Measurements from ENCODE around the gene PTP4A1. TPM values are rescaled to one million over a fixed set of nuclear protein-coding genes. Genes with fewer than 3 reads are reported as not detected.

The PTP4A1 gene
- total RNA-seq, 1 experiment from 2014 or later = 80.1 TPM

DNA sequence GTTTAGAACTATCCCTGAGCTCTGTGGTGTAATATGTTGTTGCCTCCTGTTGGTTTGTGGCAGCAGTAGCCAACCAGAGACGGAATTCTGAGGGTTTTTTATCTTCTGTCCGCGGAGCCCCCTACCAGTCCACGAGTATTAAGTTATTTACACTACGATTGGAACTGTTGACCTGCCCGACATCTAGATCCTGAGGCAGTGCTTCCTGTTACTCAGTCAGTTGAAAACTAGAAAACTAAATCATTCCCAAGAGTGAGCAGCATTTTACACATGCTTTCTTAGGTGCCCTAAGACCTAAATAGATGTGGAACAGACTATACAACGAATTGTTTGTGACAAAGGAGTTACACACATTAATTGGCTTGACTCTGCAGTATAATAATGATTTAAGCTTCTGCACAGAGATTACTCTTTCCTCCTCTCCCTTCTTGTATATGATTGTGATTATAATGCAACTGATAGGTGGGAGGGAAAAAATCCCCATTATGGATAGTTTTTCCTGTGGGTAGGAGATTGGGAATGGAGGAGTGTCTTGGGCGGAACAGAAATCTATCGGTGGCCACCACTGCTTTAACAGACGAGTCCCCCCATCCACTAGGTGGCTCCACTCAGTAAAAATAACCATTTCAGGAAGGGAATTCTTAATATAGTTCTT, 1.7 kb downstream of the PTP4A1 start:
- TSS peak; percentile 41 for BruUV-seq (replicated peaks)
- Histone ChIP-seq H3K4me1 (ENCODE audit: insufficient read depth, low read length, poor library complexity, severe bottlenecking) (peaks cover 11% of the 10 kb centered on the region), H3K4me3 (ENCODE audit: low read depth, low read length, poor library complexity, severe bottlenecking) (peak overlapping the region; percentile 94), H3K9me3 (ENCODE audit: low read depth, low read length, poor library complexity, severe bottlenecking) (no peaks in the 10 kb centered on the region), H3K27me3 (replicated peaks; ENCODE audit: insufficient read depth, low read depth, low read length, poor library complexity) (no peaks in the 10 kb centered on the region), H3K27ac (ENCODE audit: low read depth, low read length, poor library complexity, severe bottlenecking) (peak overlapping the region; percentile 98), H3K36me3 (ENCODE audit: insufficient read depth, low read length, poor library complexity, severe bottlenecking) (peaks cover 30% of the 10 kb centered on the region)
- peak; percentile 85 for DNase-seq (ENCODE audit: low spot score)
- CTCF ChIA-PET = interaction anchor here (0.6 to 1.5 kb wide), 2 partner anchors 185 to 191 kb away, joined by 3 to 6 read pairs; no protein-coding TSS in a partner anchor
- TF ChIP-seq EZH2 (IDR thresholded peaks at IDR 0.05; ENCODE audit: borderline replicate concordance, low read depth, low read length, poor library complexity, severe bottlenecking) = no peak
- TF ChIP-seq, protein P1, sequence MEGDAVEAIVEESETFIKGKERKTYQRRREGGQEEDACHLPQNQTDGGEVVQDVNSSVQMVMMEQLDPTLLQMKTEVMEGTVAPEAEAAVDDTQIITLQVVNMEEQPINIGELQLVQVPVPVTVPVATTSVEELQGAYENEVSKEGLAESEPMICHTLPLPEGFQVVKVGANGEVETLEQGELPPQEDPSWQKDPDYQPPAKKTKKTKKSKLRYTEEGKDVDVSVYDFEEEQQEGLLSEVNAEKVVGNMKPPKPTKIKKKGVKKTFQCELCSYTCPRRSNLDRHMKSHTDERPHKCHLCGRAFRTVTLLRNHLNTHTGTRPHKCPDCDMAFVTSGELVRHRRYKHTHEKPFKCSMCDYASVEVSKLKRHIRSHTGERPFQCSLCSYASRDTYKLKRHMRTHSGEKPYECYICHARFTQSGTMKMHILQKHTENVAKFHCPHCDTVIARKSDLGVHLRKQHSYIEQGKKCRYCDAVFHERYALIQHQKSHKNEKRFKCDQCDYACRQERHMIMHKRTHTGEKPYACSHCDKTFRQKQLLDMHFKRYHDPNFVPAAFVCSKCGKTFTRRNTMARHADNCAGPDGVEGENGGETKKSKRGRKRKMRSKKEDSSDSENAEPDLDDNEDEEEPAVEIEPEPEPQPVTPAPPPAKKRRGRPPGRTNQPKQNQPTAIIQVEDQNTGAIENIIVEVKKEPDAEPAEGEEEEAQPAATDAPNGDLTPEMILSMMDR (conservative IDR thresholded peaks at IDR 0.05; ENCODE audit: low read depth, low read length) = peak; percentile 72
- POLR2A ChIA-PET (ENCODE audit: low non-redundant PET) = no interaction called here
- intact Hi-C loops (cut with micrococcal nuclease; ENCODE audit: unreplicated experiment) = loop anchor here (5.0 kb wide), 2 partner anchors 228 to 267 kb away; no protein-coding TSS in a partner anchor

- H3K27me3 ChIP-seq (replicated peaks; ENCODE audit: insufficient read depth, low read depth, low read length, poor library complexity) = no peaks in the 10 kb centered on the region
- TF ChIP-seq, protein P1 (conservative IDR thresholded peaks at IDR 0.05; ENCODE audit: low read depth, low read length) = no peak
- TF ChIP-seq EZH2 (IDR thresholded peaks at IDR 0.05; ENCODE audit: borderline replicate concordance, low read depth, low read length, poor library complexity, severe bottlenecking) = no peak
- intact Hi-C loops (cut with micrococcal nuclease; ENCODE audit: unreplicated experiment) = loop anchor here (5.0 kb wide), 2 partner anchors 228 to 267 kb away; no protein-coding TSS in a partner anchor
Measured at GRCh38 chr6:63574554-63574900, 2.2 kb downstream of the PTP4A1 start.

DNA sequence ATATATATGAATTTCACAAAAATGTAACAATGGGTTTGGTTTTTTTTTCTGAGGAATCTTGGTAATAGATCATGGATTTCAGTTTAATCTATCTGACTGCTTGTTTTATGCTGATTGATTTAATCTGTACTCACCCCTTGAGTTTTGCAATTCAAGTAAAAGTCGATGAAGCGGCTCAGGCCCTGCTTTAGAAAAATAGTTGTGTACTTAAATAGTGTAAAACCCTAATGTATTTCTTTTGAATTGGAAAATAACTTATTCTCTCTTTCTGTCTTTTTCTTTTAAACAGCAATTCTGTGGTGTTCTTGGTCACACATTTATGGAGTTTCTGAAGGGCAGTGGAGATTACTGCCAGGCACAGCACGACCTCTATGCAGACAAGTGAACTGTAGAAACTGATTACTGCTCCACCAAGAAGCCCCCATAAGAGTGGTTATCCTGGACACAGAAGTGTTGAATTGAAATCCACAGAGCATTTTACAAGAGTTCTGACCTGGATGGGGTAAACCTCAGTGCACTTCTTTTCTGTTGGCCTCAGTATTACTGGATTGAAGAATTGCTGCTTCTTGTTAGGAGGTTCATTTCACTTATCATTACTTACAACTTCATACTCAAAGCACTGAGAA, 4.0 kb downstream of the PTP4A1 start:
- ChIA-PET POLR2A (ENCODE audit: low non-redundant PET) (no interaction called here), CTCF (no interaction called here)
- Histone ChIP-seq H3K27me3 (replicated peaks; ENCODE audit: insufficient read depth, low read depth, low read length, poor library complexity) (no peaks in the 10 kb centered on the region), H3K36me3 (ENCODE audit: insufficient read depth, low read length, poor library complexity, severe bottlenecking) (peaks cover 52% of the 10 kb centered on the region), H3K27ac (ENCODE audit: low read depth, low read length, poor library complexity, severe bottlenecking) (no peak overlapping the region), H3K4me3 (ENCODE audit: low read depth, low read length, poor library complexity, severe bottlenecking) (no peak overlapping the region), H3K9me3 (ENCODE audit: low read depth, low read length, poor library complexity, severe bottlenecking) (no peaks in the 10 kb centered on the region), H3K4me1 (ENCODE audit: insufficient read depth, low read length, poor library complexity, severe bottlenecking) (peaks cover 10% of the 10 kb centered on the region)
- no peak for DNase-seq (ENCODE audit: low spot score)
- TF ChIP-seq, protein P1 (conservative IDR thresholded peaks at IDR 0.05; ENCODE audit: low read depth, low read length) = no peak
- no peak for TF ChIP-seq EZH2 (IDR thresholded peaks at IDR 0.05; ENCODE audit: borderline replicate concordance, low read depth, low read length, poor library complexity, severe bottlenecking)
- intact Hi-C loops (cut with micrococcal nuclease; ENCODE audit: unreplicated experiment) = no loop called here
- BruUV-seq (replicated peaks) = no TSS peak

More at GRCh38 chr6:63574554-63574900, 2.2 kb downstream of the PTP4A1 start:
- peaks cover 11% of the 10 kb centered on the region for H3K4me1 ChIP-seq (ENCODE audit: insufficient read depth, low read length, poor library complexity, severe bottlenecking)
- no peak for DNase-seq (ENCODE audit: low spot score)
- no TSS peak for BruUV-seq (replicated peaks)
- H3K27ac ChIP-seq (ENCODE audit: low read depth, low read length, poor library complexity, severe bottlenecking) = no peak overlapping the region
- ChIA-PET POLR2A (ENCODE audit: low non-redundant PET) (no interaction called here), CTCF (no interaction called here)
- H3K36me3 ChIP-seq (ENCODE audit: insufficient read depth, low read length, poor library complexity, severe bottlenecking) = peaks cover 35% of the 10 kb centered on the region
- no peaks in the 10 kb centered on the region for H3K9me3 ChIP-seq (ENCODE audit: low read depth, low read length, poor library complexity, severe bottlenecking)
- peak overlapping the region; percentile 94 for H3K4me3 ChIP-seq (ENCODE audit: low read depth, low read length, poor library complexity, severe bottlenecking)

Data from A673 (cell line).